Right ventricle myocardium inferior (tissue), 1 donor: ENCODE measurements around the gene IAPP. TPM values are rescaled to one million over a fixed set of nuclear protein-coding genes. Genes with fewer than 3 reads are reported as not detected.
"Not testable (repeated sequence)": the region's sequence is repeated elsewhere in the genome, so short reads cannot be mapped to it uniquely, and the experiment has no call there.

ENCODE experiments used
- ATAC-seq: fragments of 200-7000 bp; cut with Tn5 transposase; one replicate; pipeline ENCODE4 v1.9.1; 2020; ENCODE audit warnings: mild to moderate bottlenecking, moderate library complexity
- DNase-seq: peaks from one replicate; pipeline ENCODE4 v3.0.0; 2021; ENCODE audit errors: missing footprints
- intact Hi-C: fragments of 100-400 bp; cut with DNase I; formaldehyde crosslinking; loops from one replicate; pipeline ENCODE4 v1.11.0; 2022
- long read RNA-seq: library from polyadenylated mRNA; unstranded; transcript quantifications from one replicate; pipeline ENCODE4 v2.0.0, GENCODE V29; 2021
- total RNA-seq: library from RNA; stranded (reverse); fragmentation: NEBNext Ultra II Directional; extraction: Animal tissue kit (Norgen Biotek cat#: 25700); gene quantifications from one replicate; pipeline ENCODE4 v1.2.1, GENCODE V29; 2021
- donor health status: DM: no; HTN: yes; CAD: no; lungs with severe emphysema.

The IAPP gene
- not detected for total RNA-seq
- long read RNA-seq, result 0 reads

- intact Hi-C loops, result no loop called here
- no peak for ATAC-seq
- no peak for DNase-seq
Measured at GRCh38 chr12:21372602-21373001, at the start of gene IAPP. IAPP (plus strand) TSS chr12:21372902; CDS start chr12:21373352, 450 bp downstream.

GRCh38 chr12:21323736-21324135 lies 49.0 kb upstream of the IAPP start:
- ATAC-seq, result no peak
- no peak for DNase-seq
- intact Hi-C loops, result no loop called here

DNA sequence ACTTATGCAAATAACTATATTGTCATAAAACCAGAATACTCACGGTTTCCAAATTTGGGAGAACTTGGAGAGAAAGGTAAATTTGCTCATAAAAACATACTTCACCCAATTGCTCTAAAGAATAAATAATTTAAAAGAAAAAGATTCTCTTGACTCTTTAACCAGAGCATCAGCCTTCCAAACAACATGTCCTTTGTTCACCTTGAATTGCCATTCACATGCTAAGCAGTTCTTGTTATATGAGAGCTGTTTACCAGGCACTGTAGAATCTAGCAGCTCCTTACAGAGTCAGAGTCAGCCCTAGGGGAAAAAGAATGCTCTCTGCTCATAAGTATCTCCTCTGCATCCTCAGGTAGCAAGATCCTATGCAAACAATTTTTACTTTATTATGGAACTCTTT lies 48.2 kb upstream of the IAPP start:
- no peak for ATAC-seq
- intact Hi-C loops, result no loop called here

GRCh38 chr12:21328578-21328977 lies 44.1 kb upstream of the IAPP start:
- DNase-seq, result no peak
- ATAC-seq, result no peak
- intact Hi-C loops, result no loop called here

More for the DNA sequence above, 48.2 kb upstream of the IAPP start:
- no peak for DNase-seq

DNA sequence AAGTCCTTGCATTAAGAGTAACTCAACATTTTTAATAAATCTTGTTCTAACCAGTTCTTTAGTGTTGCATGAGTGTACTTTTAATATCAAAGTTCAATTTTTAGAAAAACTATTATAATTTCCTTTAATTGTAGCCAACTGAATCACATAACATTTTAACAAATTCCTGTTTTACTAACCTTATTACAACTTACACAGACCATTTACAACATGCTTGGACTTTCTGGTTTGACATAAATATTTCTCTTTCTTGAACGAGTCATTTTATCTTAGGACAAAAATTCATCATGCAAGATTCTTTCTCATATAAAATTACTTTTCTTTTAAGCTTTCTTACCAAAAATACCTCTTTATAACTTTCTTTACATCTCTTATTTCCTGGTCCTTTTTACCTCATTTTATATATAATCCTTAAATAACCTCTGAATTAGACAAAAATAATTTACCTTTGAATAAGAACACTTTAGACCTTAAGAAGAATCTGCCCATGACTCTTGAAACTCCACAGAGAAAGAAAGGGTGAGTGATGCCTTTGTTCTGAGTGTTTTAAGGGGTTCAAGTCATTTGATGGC lies 41.9 kb upstream of the IAPP start:
- ATAC-seq (no peak), DNase-seq (no peak)
- intact Hi-C loops, result no loop called here

DNA sequence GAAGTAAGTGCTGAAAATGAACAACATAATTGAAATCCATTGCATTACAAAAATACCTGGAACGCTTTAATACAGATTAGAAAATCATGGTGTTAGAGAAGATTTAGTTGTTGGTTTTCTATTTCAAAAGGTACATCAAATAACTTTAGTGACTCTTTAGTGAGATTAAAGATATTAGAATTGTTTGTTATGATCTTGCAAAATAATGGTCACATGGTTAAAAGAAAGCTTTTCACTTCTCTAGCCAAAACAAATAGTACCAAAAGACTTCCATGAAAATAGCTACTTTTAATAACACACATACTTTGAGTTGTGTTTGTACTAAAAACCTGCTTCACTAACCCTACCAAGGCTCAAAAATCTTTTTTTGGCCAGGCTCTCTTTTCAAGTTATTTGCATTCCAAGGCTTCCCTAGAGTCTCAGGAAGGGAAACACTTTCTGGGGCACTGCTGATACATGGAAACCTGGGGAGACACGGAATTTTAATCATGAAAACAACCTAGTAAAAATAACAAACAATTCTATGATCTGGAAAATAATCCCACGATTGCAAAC lies 37.9 kb upstream of the IAPP start, which contains the start of gene SLCO1A2:
TSS of gene SLCO1A2 (minus strand) at position 147 of the 555 bp plus-strand sequence. CDS start 270 bp downstream, outside the sequence.
- intact Hi-C loops, result no loop called here
- DNase-seq, result no peak
- ATAC-seq, result no peak

GRCh38 chr12:21336656-21337055 lies 36.0 kb upstream of the IAPP start:
- DNase-seq (no peak), ATAC-seq (no peak)
- intact Hi-C loops, result no loop called here

- ATAC-seq (no peak), DNase-seq (no peak)
- intact Hi-C loops, result no loop called here
Measured at GRCh38 chr12:21337453-21337852, 35.2 kb upstream of the IAPP start.

DNA sequence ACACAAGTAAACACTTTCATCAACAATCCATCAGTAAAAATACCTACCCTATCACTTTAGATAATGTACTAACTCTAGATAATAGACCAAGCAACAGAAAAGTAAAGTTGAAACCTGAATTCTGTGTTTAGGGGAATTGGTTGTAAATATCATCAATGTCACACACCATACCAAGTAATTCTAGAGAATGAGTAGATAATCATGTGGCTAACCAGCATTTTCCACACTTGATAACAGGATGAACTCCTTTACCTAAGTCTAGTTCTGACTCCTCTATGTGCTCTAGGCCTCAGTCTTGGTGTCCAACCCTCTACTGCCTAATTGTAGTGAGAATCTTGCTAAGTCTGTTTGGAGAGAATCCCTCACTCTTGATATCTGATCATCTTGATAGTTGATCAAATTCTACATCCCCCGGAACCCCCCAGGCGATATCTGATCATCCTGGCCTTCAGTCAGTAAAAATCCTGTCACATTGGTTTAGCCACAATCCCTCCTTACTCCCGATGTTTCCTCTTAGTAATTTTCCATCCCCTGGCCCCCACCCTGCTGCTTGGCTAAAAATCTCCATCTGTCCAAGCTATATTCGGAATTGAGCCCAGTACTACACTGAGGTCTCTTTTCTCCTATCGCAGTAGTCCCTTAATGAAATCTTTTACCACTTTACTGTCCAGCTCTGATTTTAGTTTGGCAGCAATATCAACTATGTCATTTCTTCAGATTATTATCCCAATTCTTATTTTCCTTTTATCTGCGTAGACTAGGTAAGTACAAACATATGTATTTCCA lies 34.5 kb upstream of the IAPP start:
- intact Hi-C loops, result no loop called here
- ATAC-seq (no peak), DNase-seq (no peak)

DNA sequence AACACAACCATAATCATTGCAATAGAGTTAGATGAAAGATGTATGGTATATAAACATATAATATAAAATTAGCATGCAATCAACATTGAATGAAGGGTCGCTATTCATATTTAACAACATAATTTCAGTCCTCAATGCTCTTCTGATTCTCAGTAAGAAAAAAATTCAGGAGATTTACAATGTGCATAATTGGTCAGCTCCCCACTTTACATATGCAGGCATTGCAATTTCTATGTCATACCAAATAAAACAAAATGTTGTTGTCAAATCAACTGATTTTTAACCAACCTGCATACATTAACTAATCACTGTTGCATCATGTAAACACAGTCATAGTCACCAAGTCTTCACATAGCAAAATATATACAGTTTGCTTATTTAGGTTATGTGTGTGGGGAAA lies 32.8 kb upstream of the IAPP start:
- no peak for DNase-seq
- no peak for ATAC-seq
- intact Hi-C loops, result no loop called here

- no peak for DNase-seq
- no peak for ATAC-seq
Measured at GRCh38 chr12:21340403-21340802, 32.3 kb upstream of the IAPP start.

DNA sequence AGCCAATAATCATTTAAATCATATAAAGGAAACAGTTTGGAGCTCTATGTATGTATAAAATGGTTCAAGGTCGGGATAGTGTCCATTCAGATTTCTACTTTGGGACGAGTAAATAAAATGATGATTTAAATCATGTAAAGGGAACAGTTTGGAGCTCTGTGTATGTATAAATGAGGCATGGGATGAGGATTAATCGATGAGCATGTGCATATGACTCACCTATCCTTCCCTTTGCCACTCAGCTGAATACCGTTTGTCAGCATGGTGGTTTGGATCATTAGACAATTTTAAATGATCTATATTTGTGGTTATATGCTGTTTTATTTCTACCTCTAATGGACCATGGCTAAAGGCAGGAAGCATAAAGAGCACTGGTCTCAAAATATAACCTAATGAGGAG lies 30.9 kb upstream of the IAPP start:
- ATAC-seq (no peak), DNase-seq (no peak)
- intact Hi-C loops, result no loop called here

More at GRCh38 chr12:21340403-21340802, 32.3 kb upstream of the IAPP start:
- intact Hi-C loops, result no loop called here

GRCh38 chr12:21343636-21344035 lies 29.1 kb upstream of the IAPP start:
- intact Hi-C loops, result no loop called here
- ATAC-seq, result no peak
- DNase-seq, result no peak

GRCh38 chr12:21346542-21347205 lies 26.0 kb upstream of the IAPP start:
- no peak for DNase-seq
- no peak for ATAC-seq
- intact Hi-C loops, result no loop called here

GRCh38 chr12:21350975-21351374 lies 21.7 kb upstream of the IAPP start:
- intact Hi-C loops, result no loop called here
- ATAC-seq (no peak), DNase-seq (no peak)

- ATAC-seq, result no peak
- intact Hi-C loops, result no loop called here
Measured at GRCh38 chr12:21353487-21353886, 19.2 kb upstream of the IAPP start.

GRCh38 chr12:21353948-21354347 lies 18.8 kb upstream of the IAPP start:
- ATAC-seq (no peak), DNase-seq (no peak)
- intact Hi-C loops, result no loop called here

More at GRCh38 chr12:21353487-21353886, 19.2 kb upstream of the IAPP start:
- DNase-seq, result no peak

DNA sequence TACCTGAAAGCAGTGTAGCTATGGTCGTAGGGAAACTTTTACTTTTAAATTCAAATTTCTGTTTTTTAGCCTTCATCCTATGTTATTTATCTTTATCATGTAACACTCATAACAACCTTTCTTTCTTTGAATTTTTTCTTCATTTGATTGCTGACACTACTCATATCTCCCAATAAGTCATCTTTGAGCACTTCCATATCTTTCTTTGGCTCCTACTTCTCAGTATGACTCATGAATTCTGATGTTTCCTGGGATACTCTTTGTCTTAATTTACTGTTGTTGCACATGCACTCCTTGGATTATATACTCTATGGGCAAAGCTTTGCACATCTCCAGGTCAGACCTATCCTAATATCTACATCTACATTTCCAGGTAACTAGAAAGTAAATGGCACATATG lies 18.1 kb upstream of the IAPP start:
- intact Hi-C loops, result no loop called here
- DNase-seq, result no peak
- ATAC-seq, result no peak

DNA sequence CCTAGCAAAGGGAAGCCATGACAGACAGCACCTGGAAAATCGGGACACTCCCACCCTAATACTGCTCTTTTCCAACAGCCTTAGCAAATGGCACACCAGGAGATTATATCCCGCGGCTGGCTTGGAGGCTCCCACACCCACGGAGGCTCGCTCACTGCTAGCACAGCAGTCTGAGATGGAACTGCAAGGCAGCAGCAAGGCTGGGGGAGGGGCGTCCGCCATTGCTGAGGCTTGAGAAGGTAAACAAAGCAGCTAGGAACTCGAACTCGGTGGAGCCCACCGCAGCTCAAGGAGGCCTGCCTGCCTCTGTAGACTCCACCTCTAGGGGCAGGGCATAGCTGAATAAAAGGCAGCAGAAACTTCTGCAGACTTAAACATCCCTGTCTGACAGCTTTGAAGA lies 12.1 kb upstream of the IAPP start:
- intact Hi-C loops, DNase-seq, ATAC-seq: not testable (repeated sequence)
